Psoas muscle (tissue), 8 donors: ENCODE measurements around the gene HPSE2. TPM values are rescaled to one million over a fixed set of nuclear protein-coding genes. Genes with fewer than 3 reads are reported as not detected.
"Not testable (repeated sequence)": the region's sequence is repeated elsewhere in the genome, so short reads cannot be mapped to it uniquely, and the experiment has no call there.

Experiments used
- ATAC-seq, 4 donors: fragments of 200-7000 bp; cut with Tn5 transposase; one replicate each; pipeline ENCODE4 v1.9.1; 2020; ENCODE audit warnings: moderate library complexity in 3 of 4, mild to moderate bottlenecking in 2 of 4
- DNase-seq, 2 donors: peaks; one replicate each; pipeline ENCODE4 v3.0.0-alpha.2; 2020
- H3K27ac ChIP-seq: fragments of 200-600 bp; one replicate; pipeline ENCODE4 v1.8.0; 2022
- H3K27me3 ChIP-seq, 3 donors: fragments of 200-600 bp in 1 of 3; one replicate each; pipeline versions ENCODE4 v1.6.1 to v1.8.0; 2013 to 2022; ENCODE audit warnings: low read length in 2 of 3, mild to moderate bottlenecking in 2 of 3, moderate library complexity in 1 of 3; ENCODE audit not compliant: insufficient read depth in 3 of 3
- H3K36me3 ChIP-seq, 2 donors: fragments of 200-600 bp in 1 of 2; one replicate each; pipeline versions ENCODE4 v1.6.1 to v1.8.0; 2013 to 2022; ENCODE audit warnings: low read depth in 1 of 2, mild to moderate bottlenecking in 1 of 2, moderate library complexity in 1 of 2; ENCODE audit not compliant: insufficient read depth in 1 of 2
- H3K4me1 ChIP-seq: fragments of 200-600 bp; one replicate; pipeline ENCODE4 v1.8.0; 2022
- H3K4me3 ChIP-seq: fragments of 200-600 bp; one replicate; pipeline ENCODE4 v1.8.0; 2022; ENCODE audit warnings: mild to moderate bottlenecking
- H3K9me3 ChIP-seq: fragments of 200-600 bp; one replicate; pipeline ENCODE4 v1.8.0; 2022
- CTCF ChIP-seq: fragments of 200-600 bp; IDR thresholded peaks from one replicate; pipeline ENCODE4 v1.8.0; 2022; ENCODE audit warnings: antibody characterized with exemption
- WGBS, 3 donors: extraction: QIAGEN DNeasy Blood & Tissue Kit; methylation state at CpG; one replicate each; pipeline versions ENCODE4 v1.1.6 to v1.1.7; 2013; 5-methylcytosine and 5-hydroxymethylcytosine counted together
- intact Hi-C, 2 donors: fragments of 100-400 bp; cut with DNase I; formaldehyde crosslinking; loops; one replicate each; pipeline versions ENCODE4 v1.11.0 to v1.14.2; 2022
- polyA plus RNA-seq, 3 donors: library from polyadenylated mRNA; stranded (reverse); fragments of 200-250 nt; gene quantifications; one replicate each; pipeline ENCODE4 v1.2.3, GENCODE V29; 2013
- total RNA-seq, 4 donors: library from RNA; stranded (reverse); fragmentation: NEBNext Ultra II Directional in 2 of 4; extraction: Animal tissue kit (Norgen Biotek cat#: 25700) in 2 of 4; gene quantifications; one replicate each; pipeline versions ENCODE4 v1.2.1 to v1.2.4, GENCODE V29; 2021 to 2023
- donor health status: healthy with polysubstance abuse.
- donor health status: DM: no; HTN: no; CAD: no; lungs with moderate emphysema.
- donor health status: Bipolar disorder and iron deficiency.
- donor health status: healthy.
- donor health status: DM: yes; HTN: yes; CAD: no.
- donor health status: DM: no; HTN: no; CAD: no.
- donor health status: DM: no; HTN: no; CAD: no.
- donor health status: DM: yes; HTN: yes; CAD: no.

HPSE2 gene
- total and polyA plus RNA-seq, 7 donors = 0.01 to 0.17 (median 0.03) TPM; not detected in 4

GRCh38 chr10:98908868-98909267 is 326.8 kb downstream of the HPSE2 start:
- TF ChIP-seq CTCF = no peak
- no peak overlapping the region for H3K4me3 ChIP-seq
- DNase-seq (no peak), ATAC-seq (no peak)
- H3K4me1 ChIP-seq = no peaks in the 10 kb centered on the region
- intact Hi-C loops = no loop called here
- no peak overlapping the region for H3K27ac ChIP-seq
- H3K9me3 ChIP-seq = no peaks in the 10 kb centered on the region
- H3K36me3 ChIP-seq = no peaks in the 10 kb centered on the region
- no peaks in the 10 kb centered on the region for H3K27me3 ChIP-seq
- WGBS, 3 donors = 80 to 88% (median 84%) methylated on average over 3 of the region's 3 CpGs

GRCh38 chr10:98908247-98908646 is 327.4 kb downstream of the HPSE2 start:
- H3K27me3 ChIP-seq, H3K4me3 ChIP-seq, intact Hi-C loops, H3K9me3 ChIP-seq, H3K36me3 ChIP-seq, DNase-seq, H3K27ac ChIP-seq, ATAC-seq, H3K4me1 ChIP-seq: not testable (repeated sequence)
- WGBS, 3 donors = 90 to 98% (median 97%) methylated on average over 8 of the region's 8 CpGs

- no peak overlapping the region for H3K4me3 ChIP-seq
Measured at GRCh38 chr10:98901441-98902110, 334.1 kb downstream of the HPSE2 start.

GRCh38 chr10:98899018-98899417 is 336.6 kb downstream of the HPSE2 start:
- ATAC-seq (no peak), DNase-seq (no peak)
- no peaks in the 10 kb centered on the region for H3K36me3 ChIP-seq
- intact Hi-C loops = no loop called here
- 28 to 33% (median 32%) methylated on average over 3 of the region's 3 CpGs for WGBS, 3 donors
- H3K27me3 ChIP-seq = no peaks in the 10 kb centered on the region
- no peak for TF ChIP-seq CTCF
- H3K4me1 ChIP-seq = no peaks in the 10 kb centered on the region
- H3K4me3 ChIP-seq = no peak overlapping the region
- H3K9me3 ChIP-seq = no peaks in the 10 kb centered on the region
- no peak overlapping the region for H3K27ac ChIP-seq

More at GRCh38 chr10:98901441-98902110, 334.1 kb downstream of the HPSE2 start:
- Histone ChIP-seq H3K4me1 (no peaks in the 10 kb centered on the region), H3K27me3 (no peaks in the 10 kb centered on the region), H3K27ac (no peak overlapping the region), H3K36me3 (no peaks in the 10 kb centered on the region), H3K9me3 (no peaks in the 10 kb centered on the region)
- WGBS, 3 donors = 76 to 77% (median 77%) methylated on average over 4 of the region's 4 CpGs
- no peak for TF ChIP-seq CTCF
- ATAC-seq (no peak), DNase-seq (no peak)
- intact Hi-C loops = no loop called here

DNA sequence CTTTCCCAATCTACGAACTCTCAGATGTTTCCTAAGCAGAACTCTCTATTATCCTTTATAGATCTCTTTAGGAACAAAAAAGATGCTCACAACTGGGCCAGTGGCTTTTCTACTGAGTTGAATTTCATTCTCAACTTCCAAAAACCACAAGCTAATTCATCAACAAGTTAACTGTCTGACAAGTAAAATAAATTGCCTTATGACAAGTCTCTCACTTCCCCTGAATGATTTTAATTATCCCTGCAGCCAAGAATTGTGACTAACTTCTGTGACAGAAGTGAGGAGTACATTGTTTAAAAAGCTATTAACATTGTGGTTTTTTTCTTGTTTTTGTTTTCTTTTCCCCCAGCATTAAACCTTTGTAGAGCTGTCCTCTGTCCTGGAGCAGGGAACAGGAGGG is 343.1 kb downstream of the HPSE2 start:
- Histone ChIP-seq H3K4me3 (no peak overlapping the region), H3K27me3 (no peaks in the 10 kb centered on the region), H3K4me1 (no peaks in the 10 kb centered on the region), H3K27ac (no peak overlapping the region), H3K9me3 (no peaks in the 10 kb centered on the region), H3K36me3 (no peaks in the 10 kb centered on the region)
- WGBS, 3 donors = 81 to 90% (median 85%) methylated on average over 1 of the region's 1 CpG
- intact Hi-C loops = no loop called here
- TF ChIP-seq CTCF = no peak
- ATAC-seq (no peak), DNase-seq (no peak)
